Esophagus (tissue), 2 donors: ENCODE data around the gene DCDC2C. TPM values are rescaled to one million over a fixed set of nuclear protein-coding genes. Genes with fewer than 3 reads are reported as not detected.
"Not testable (repeated sequence)": the region's sequence is repeated elsewhere in the genome, so short reads cannot be mapped to it uniquely, and the experiment has no call there.

ENCODE experiments used
- H3K27ac ChIP-seq, 2 donors: one replicate each; pipeline ENCODE4 v1.5.1; 2013; ENCODE audit warnings: low read depth in 2 of 2, mild to moderate bottlenecking in 2 of 2, inconsistent platforms in 1 of 2, low read length in 1 of 2, moderate library complexity in 1 of 2
- H3K27me3 ChIP-seq, 2 donors: one replicate each; pipeline ENCODE4 v1.6.1; 2013; ENCODE audit warnings: low read length in 2 of 2, control low read depth in 1 of 2, mild to moderate bottlenecking in 1 of 2; ENCODE audit not compliant: insufficient read depth in 2 of 2, control insufficient read depth in 1 of 2
- H3K36me3 ChIP-seq, 2 donors: one replicate each; pipeline ENCODE4 v1.6.1; 2013; ENCODE audit warnings: low read length in 1 of 2; ENCODE audit not compliant: control insufficient read depth in 2 of 2, insufficient read depth in 2 of 2
- H3K4me1 ChIP-seq, 2 donors: one replicate each; pipeline ENCODE4 v1.6.1; 2013; ENCODE audit warnings: low read length in 1 of 2; ENCODE audit not compliant: control insufficient read depth in 2 of 2, insufficient read depth in 2 of 2
- H3K4me3 ChIP-seq, 2 donors: one replicate each; pipeline ENCODE4 v1.5.1; 2013; ENCODE audit warnings: low read length in 2 of 2, mild to moderate bottlenecking in 2 of 2, low read depth in 1 of 2, moderate library complexity in 1 of 2
- H3K9me3 ChIP-seq, 2 donors: one replicate each; pipeline ENCODE4 v1.6.1; 2013; ENCODE audit warnings: mild to moderate bottlenecking in 2 of 2, low read depth in 1 of 2, low read length in 1 of 2, moderate library complexity in 1 of 2; ENCODE audit not compliant: control insufficient read depth in 2 of 2, insufficient read depth in 1 of 2
- WGBS, 2 donors: extraction: QIAGEN DNeasy Blood & Tissue Kit; methylation state at CpG; one replicate each; pipeline ENCODE4 v1.1.7; 2013; 5-methylcytosine and 5-hydroxymethylcytosine counted together
- polyA plus RNA-seq, 2 donors: library from polyadenylated mRNA; stranded (reverse); fragments of 200-250 nt; gene quantifications; one replicate each; pipeline ENCODE4 v1.2.3, GENCODE V29; 2013
- donor health status: healthy with polysubstance abuse.
- donor health status: Bipolar disorder and iron deficiency.

The DCDC2C gene
- polyA plus RNA-seq, 2 donors, result 0.04 TPM; not detected in 1

DNA sequence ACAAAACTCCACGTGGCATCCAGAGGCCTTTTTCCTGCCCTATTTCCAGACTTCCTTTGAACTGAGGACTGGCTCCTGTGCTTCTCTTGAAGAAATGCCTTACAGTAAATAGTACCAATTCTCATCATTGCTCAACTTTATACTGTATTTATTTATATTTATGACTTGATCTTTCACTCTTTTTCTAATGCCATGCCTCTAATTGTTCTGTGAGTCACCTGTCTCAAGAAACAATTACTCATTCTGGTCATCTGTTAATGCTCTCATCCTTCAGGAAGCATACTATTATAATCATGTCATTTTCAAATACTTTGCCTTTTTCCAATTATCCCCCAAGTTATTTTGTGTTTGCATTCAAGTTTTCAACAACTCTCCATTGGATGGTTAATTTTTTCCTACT lies 85.9 kb downstream of the DCDC2C start:
- H3K4me3 ChIP-seq, result no peak overlapping the region
- H3K9me3 ChIP-seq, result peaks cover 0 to 2% of the 10 kb centered on the region in 2 donors
- no peaks in the 10 kb centered on the region for H3K4me1 ChIP-seq
- no peak overlapping the region for H3K27ac ChIP-seq
- 33 to 47% methylated on average over 1 of the region's 1 CpG for WGBS, 2 donors
- no peaks in the 10 kb centered on the region for H3K27me3 ChIP-seq
- no peaks in the 10 kb centered on the region for H3K36me3 ChIP-seq

DNA sequence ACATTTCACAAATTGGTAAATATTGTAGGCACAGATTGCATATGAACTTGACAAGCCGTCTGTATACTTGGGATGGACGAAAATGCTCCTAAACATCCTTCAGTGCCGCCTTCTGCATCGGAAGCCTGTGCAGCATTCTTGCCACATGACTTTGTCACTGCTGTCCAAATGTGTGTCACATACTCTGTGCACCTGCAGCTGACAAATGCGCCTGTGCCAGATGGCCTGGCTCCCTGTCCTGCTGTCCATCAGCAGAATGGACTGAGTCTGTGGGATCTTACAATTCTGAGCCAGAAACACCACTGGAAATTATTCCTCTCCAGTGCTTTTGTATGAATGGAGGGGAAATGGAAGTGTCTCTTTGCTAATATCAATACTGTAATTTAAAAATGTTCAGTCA lies 89.9 kb downstream of the DCDC2C start:
- Histone ChIP-seq H3K36me3 (no peaks in the 10 kb centered on the region), H3K27ac (no peak overlapping the region), H3K27me3 (no peaks in the 10 kb centered on the region), H3K4me3 (no peak overlapping the region), H3K4me1 (no peaks in the 10 kb centered on the region), H3K9me3 (no peaks in the 10 kb centered on the region)
- WGBS, 2 donors, result 86 to 89% methylated on average over 5 of the region's 5 CpGs

DNA sequence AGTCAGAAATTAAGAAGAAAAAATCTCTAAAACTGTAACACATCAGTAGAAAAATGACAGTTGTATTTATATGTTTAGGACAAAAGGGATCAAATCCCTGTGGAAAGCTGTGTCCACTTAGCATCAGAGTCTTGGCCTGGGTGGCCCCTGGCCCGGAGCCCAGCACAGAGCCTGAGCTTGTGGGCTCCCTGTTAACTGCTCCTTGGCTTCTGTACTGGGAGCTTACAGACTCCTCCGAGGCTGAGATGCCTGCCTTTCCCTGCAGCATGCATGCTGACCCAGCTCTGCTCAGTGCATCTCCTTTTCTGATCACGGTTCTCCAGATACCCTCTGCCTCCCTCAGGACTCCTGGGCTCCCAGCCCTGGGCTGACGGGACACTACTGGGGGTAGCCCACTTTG lies 98.1 kb downstream of the DCDC2C start:
- Histone ChIP-seq H3K4me1 (no peaks in the 10 kb centered on the region), H3K9me3 (peaks cover 0 to 3% of the 10 kb centered on the region in 2 donors), H3K27me3 (no peaks in the 10 kb centered on the region), H3K27ac (no peak overlapping the region), H3K4me3 (no peak overlapping the region), H3K36me3 (no peaks in the 10 kb centered on the region)
- 53 to 67% methylated on average over 4 of the region's 4 CpGs for WGBS, 2 donors

DNA sequence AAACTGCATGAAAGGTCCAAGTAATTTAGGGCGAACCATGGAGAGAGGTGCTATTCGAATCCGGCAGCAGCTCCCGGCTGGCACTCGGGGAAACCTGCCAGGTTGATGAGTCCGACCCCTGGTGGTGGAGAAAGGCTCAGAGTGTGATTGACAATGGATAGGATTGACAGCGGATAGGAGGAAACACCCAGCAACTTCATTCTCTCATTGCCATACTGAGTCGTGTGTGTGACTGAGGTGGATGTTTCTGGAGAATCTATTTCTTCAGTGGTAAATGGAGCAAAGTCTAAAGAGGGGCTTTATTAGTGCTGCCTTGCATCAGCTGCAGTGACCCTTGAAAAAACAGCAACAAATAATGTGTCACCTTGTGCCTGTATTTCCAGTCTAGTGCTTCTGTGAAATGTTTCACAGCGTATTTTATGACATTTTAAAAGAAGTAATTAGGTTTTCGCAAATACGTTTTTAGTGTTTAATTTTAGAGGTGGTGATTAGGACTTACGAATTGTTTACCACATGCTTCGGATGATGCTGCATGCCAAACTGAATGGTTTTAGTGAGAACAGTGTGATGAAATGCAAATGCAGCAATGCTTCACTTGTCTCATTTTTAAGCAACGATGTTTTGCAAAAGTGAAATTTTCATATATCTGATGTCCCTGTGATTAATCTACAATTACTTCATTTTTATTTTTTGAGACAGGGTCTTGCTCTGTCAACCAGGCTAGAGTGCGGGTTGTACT lies 102.0 kb downstream of the DCDC2C start:
- Histone ChIP-seq H3K9me3 (peaks cover 0 to 3% of the 10 kb centered on the region in 2 donors), H3K27ac (no peak overlapping the region), H3K36me3 (no peaks in the 10 kb centered on the region), H3K27me3 (no peaks in the 10 kb centered on the region), H3K4me1 (no peaks in the 10 kb centered on the region), H3K4me3 (no peak overlapping the region)
- WGBS, 2 donors, result 59 to 63% methylated on average over 15 of the region's 15 CpGs

DNA sequence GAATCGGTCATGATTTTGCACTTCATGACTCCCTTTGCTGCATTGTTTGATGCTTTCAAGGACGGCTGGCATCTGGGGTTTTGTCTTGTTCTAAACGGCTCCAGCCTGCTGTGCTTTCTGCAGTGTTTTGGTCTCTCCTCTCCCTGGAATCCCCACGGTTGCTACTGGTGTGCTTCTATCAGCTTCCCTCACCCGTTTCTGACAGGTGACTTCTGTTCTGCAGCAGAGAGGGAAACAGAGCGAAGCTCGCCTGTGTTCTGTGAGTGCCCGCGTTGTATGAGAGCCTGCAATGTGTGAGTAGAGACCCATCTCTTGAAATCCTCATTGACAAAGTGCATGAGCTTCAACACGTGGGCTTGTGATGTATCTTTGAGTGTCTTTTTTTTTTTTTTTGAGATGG lies 102.8 kb downstream of the DCDC2C start:
- no peaks in the 10 kb centered on the region for H3K36me3 ChIP-seq
- H3K27me3 ChIP-seq, result no peaks in the 10 kb centered on the region
- H3K27ac ChIP-seq, result no peak overlapping the region
- peaks cover 0 to 3% of the 10 kb centered on the region in 2 donors for H3K9me3 ChIP-seq
- 74 to 75% methylated on average over 10 of the region's 10 CpGs for WGBS, 2 donors
- H3K4me3 ChIP-seq, result no peak overlapping the region
- H3K4me1 ChIP-seq, result no peaks in the 10 kb centered on the region

DNA sequence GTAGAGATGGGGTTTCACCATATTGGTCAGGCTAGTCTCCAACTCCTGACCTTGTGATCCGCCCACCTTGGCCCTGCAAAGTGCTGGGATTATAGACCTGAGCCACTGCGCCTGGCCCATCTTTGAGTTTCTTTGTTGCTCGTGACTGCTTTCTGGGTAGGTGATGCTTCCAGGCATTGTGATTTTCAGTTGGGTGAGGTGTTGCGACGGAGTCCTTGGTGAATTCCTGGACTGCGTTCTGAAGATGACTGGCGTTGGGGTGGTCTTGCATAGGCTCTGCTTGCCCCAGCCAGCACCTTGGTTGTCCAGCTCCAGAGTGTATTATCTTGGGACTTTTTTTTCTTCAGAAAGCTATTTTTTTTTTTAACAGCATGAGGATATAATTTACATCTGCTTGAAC lies 103.4 kb downstream of the DCDC2C start:
- no peaks in the 10 kb centered on the region for H3K4me1 ChIP-seq
- WGBS, 2 donors, result 57 to 86% methylated on average over 7 of the region's 7 CpGs
- H3K27me3 ChIP-seq, result no peaks in the 10 kb centered on the region
- H3K36me3 ChIP-seq, result no peaks in the 10 kb centered on the region
- H3K4me3 ChIP-seq, result no peak overlapping the region
- peaks cover 0 to 3% of the 10 kb centered on the region in 2 donors for H3K9me3 ChIP-seq
- H3K27ac ChIP-seq, result no peak overlapping the region

DNA sequence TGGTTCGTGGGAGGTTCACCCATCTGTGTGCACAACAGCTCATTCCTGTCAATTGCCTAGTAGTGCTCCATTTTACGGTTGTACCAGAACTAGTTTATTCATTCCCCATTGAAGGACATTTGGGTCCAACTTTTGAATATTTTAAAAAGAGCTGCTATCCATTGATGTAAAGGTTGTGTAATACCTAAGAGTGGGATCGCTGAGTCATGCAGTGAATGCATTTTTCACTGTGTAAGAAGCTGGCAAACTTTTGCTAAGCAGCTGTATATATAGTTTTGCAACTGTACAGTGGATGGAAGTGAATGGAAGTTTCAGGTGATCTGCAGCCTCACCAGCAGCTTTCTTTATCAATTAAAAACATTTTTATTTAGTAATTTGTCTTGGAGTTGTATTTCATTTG lies 104.5 kb downstream of the DCDC2C start:
- Histone ChIP-seq H3K36me3 (no peaks in the 10 kb centered on the region), H3K27me3 (no peaks in the 10 kb centered on the region), H3K4me1 (no peaks in the 10 kb centered on the region), H3K9me3 (peaks cover 0 to 3% of the 10 kb centered on the region in 2 donors), H3K27ac (no peak overlapping the region), H3K4me3 (no peak overlapping the region)
- 78 to 80% methylated on average over 3 of the region's 3 CpGs for WGBS, 2 donors

DNA sequence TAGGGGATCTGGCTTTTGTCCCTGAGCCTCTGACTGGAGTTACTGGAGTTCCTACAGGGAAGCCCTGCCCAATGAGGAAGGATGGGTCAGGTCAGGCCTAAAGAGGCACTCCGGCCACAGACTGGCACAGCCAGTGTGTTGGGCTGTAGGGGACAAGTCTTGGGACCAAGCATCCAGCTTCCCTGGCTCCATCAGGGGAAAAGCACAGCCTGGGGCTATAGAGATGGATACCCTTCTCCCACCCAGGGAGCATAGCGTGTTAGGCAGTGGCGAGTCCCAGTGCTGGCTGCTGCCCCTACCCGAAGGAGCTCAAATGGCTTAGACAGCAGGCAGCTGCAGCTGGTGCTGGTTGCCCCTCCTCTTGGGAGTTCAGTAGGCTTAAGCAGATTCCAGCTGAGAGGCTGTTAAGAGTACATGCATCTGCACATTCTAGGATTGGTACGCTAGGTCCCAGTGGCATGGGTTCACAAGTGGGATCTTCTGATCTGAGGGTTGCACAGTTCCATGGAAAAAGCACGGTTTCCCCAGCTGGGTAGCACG lies 111.4 kb downstream of the DCDC2C start:
- Histone ChIP-seq H3K27me3 (no peaks in the 10 kb centered on the region), H3K4me3 (no peak overlapping the region), H3K27ac (no peak overlapping the region), H3K9me3 (peaks cover 2 to 6% of the 10 kb centered on the region in 2 donors), H3K36me3 (no peaks in the 10 kb centered on the region), H3K4me1 (no peaks in the 10 kb centered on the region)
- 89 to 90% methylated on average over 7 of the region's 7 CpGs for WGBS, 2 donors

DNA sequence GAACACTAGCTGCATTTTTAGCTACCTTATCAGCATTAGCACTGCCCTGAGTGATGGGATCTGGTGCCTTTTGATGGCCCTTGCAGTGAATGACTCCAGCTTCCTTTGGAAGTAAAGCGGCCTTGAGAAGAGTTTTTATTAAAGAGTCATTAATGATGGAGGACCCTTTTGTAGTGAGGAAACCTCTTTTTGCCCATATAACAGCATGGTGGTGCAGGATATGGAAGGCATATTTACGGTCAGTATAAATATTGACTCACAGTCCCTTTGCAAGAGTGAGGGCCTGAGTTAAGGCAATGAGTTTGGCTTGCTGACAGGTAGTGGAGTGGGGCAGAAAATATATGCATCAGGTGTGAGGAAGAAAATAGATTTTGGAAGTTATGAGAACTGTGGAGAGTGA lies 113.8 kb downstream of the DCDC2C start:
- H3K4me1 ChIP-seq, H3K9me3 ChIP-seq, H3K27me3 ChIP-seq, H3K4me3 ChIP-seq, H3K36me3 ChIP-seq, H3K27ac ChIP-seq: not testable (repeated sequence)
- 72 to 87% methylated on average over 2 of the region's 2 CpGs for WGBS, 2 donors

DNA sequence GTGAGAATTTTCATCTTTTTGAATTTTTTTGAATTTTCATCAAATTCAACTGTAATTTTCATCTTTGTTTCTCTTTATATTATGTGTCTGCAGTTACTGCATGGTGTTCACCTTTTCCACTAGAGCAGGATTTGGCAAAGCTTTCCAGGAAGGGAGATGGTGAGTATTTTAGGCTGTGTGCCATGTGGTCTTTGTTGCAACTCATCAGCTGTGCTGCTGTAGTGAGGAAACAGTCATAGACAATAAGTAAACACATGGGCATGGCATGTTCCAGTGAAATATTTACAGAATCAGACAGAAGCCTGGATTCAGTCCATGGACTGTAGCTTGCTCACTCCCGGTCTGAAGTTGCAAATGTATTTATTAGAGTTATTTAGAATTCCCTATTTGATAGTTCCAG lies 120.4 kb downstream of the DCDC2C start:
- no peaks in the 10 kb centered on the region for H3K4me1 ChIP-seq
- H3K27ac ChIP-seq, result no peak overlapping the region
- no peaks in the 10 kb centered on the region for H3K36me3 ChIP-seq
- H3K9me3 ChIP-seq, result no peaks in the 10 kb centered on the region
- 19 to 36% methylated on average over 1 of the region's 1 CpG for WGBS, 2 donors
- no peak overlapping the region for H3K4me3 ChIP-seq
- no peaks in the 10 kb centered on the region for H3K27me3 ChIP-seq
